BE2C (cell line): ENCODE results near the gene TFPT. TPM values are rescaled to one million over a fixed set of nuclear protein-coding genes. Genes with fewer than 3 reads are reported as not detected.

Experiments used
- DNase-seq: peaks from one replicate; pipeline ENCODE4 v3.0.0-alpha.2; 2020
- H3K27me3 ChIP-seq: fragments of 250-450 bp; sonication (Bioruptor Pico); 2 replicates; pipeline ENCODE4 v1.5.1; 2020; ENCODE audit warnings: mild to moderate bottlenecking
- H3K36me3 ChIP-seq: fragments of 250-450 bp; sonication (Bioruptor Pico); 2 replicates; pipeline ENCODE4 v1.5.1; 2020; ENCODE audit warnings: mild to moderate bottlenecking
- H3K4me1 ChIP-seq: fragments of 250-450 bp; sonication (Bioruptor Pico); 2 replicates; pipeline ENCODE4 v1.5.1; 2020
- H3K4me3 ChIP-seq: 2 replicates; pipeline ENCODE4 v1.5.1; 2011; ENCODE audit warnings: low read depth, low read length
- H3K9me3 ChIP-seq: fragments of 250-450 bp; sonication (Bioruptor Pico); 2 replicates; pipeline ENCODE4 v1.5.1; 2020
- CTCF ChIP-seq: IDR thresholded peaks from 2 replicates; pipeline ENCODE4 v1.5.1; 2012; ENCODE audit warnings: mild to moderate bottlenecking, low read depth, low read length
- polyA plus RNA-seq: library from polyadenylated mRNA; unstranded; fragments of >200 nt; gene quantifications from one replicate; pipeline ENCODE4 v1.2.1, GENCODE V29; 2012; ENCODE audit warnings: low read depth, missing spikeins; ENCODE audit not compliant: insufficient read length, insufficient read depth

The TFPT gene, protein sequence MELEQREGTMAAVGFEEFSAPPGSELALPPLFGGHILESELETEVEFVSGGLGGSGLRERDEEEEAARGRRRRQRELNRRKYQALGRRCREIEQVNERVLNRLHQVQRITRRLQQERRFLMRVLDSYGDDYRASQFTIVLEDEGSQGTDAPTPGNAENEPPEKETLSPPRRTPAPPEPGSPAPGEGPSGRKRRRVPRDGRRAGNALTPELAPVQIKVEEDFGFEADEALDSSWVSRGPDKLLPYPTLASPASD
- polyA plus RNA-seq = 30.7 TPM

DNA sequence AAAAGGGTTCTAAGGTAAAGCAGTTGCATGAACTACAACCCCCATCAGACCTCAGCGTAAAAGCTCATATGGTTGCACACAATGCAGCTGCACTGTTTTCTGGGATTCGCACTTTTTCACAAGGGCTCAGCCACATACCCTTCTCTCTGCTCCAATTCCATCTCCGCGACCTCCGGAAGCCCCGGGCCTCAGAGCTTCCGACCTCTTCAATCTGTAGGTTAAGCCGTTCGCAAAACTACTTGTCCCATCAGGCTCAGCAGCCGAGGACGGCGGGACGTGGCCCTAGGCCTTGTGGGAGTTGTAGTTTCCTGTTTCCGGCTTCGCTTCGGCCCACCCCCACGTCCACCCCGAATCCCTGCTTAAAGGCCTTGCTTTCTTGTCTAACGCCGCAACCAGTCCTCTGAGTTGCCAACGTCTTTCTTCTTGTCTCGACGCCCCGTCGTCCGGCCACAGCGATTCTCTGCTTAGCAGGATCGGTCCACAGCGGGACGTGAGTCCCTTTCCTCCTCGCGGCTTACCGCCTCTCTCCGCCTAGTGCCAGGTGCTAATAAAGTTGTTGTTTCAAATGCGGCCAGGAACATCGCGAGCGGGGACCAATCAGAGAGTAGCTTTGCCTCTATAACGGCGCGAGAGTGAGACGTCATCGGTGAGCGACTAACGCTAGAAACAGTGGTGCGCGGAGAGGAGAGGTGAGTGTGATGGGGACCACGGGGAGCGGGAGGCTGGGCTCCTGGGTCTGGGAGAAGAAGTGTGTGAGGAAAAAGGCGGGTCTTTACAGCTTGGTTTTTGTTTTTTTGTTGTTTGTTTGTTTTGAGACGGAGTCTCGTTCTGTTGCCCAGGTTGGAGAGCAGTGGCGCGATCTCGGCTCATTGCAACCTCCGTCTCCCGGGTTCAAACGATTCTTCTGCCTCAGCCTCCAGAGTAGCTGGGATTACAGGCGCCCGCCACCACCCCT, at the start of gene TFPT, which contains the start of gene PRPF31:
TSS of gene TFPT (minus strand) at position 549 of the 955 bp plus-strand sequence. CDS start at position 161, 388 bp downstream.
TSS of gene PRPF31 (plus strand) at position 646 of the 955 bp plus-strand sequence. CDS start 2,525 bp downstream, outside the sequence.
- no peak for TF ChIP-seq CTCF
- DNase-seq = peak; percentile 94
- no peaks in the 10 kb centered on the region for H3K9me3 ChIP-seq
- no peaks in the 10 kb centered on the region for H3K4me1 ChIP-seq
- peak within 1 kb of the TSS; percentile 89 for H3K4me3 ChIP-seq
- no peaks in the 10 kb centered on the region for H3K27me3 ChIP-seq
- H3K36me3 ChIP-seq = peaks cover 20% of the 10 kb centered on the region

DNA sequence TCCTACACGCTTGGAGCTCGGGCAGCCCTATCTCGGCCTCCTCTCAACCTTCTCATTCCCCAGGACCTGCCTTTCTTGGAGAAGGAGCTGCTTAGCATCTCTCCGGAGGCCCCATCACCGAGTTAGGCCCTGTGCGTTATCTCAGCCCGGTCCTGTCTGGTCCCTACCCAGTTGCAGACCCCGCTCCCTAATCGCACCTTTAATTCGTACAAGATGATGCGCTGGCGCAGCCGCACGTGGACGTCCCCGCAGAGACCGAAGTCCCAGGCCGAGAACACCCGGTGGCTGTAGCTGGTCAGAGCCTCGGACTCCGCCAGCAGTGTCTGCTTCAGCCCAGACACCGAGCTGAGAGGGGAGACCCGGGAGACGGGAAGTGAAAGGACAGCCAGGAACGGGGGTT, 49.8 kb upstream of the TFPT start:
- DNase-seq = no peak
- Histone ChIP-seq H3K9me3 (no peaks in the 10 kb centered on the region), H3K27me3 (no peaks in the 10 kb centered on the region; the same call in 1 of the 2 replicates), H3K4me1 (no peaks in the 10 kb centered on the region), H3K4me3 (no peak overlapping the region), H3K36me3 (no peaks in the 10 kb centered on the region)
- TF ChIP-seq CTCF = no peak

DNA sequence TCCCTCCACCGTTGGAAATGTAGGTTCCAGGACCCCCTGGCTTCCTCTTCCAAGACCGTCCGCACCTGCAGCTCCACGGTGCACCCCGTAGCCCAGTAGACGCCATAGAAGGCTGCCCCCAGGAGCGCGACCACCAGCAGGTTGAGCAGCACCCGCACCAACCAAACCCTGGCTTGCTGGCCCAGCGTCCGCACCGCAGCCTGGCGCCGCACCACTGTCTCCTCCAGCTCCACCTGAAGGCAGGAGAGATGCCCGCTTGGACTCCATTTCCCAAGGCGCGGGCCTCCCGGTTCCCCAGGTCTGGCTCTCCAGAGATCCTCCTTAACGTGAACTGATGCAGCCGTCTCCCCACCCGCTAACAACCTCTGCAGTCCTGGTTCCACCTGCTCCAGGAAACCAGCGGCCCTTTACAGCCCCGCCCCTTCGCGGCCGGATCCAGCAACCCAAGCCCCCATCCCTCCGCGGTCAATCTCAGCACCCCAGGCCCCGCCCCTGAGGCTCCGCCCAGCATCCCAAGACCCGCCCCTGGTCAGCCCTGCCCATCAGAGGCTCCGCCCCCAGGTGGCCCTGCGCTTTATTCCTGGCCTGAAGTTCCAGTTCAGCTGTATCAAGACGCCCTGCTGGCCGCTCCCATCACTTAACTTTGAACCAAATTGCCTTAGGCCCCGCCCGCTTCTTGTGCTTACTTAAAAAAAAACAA, 49.1 kb upstream of the TFPT start:
- Histone ChIP-seq H3K4me3 (no peak overlapping the region), H3K9me3 (no peaks in the 10 kb centered on the region), H3K36me3 (no peaks in the 10 kb centered on the region), H3K27me3 (no peaks in the 10 kb centered on the region; the same call in 1 of the 2 replicates), H3K4me1 (no peaks in the 10 kb centered on the region)
- peak; percentile 42 for DNase-seq
- no peak for TF ChIP-seq CTCF

- Histone ChIP-seq H3K4me3 (no peak overlapping the region), H3K4me1 (no peaks in the 10 kb centered on the region)
These were observed 47.4 kb upstream of the TFPT start for GRCh38 chr19:54162884-54163283.

More at GRCh38 chr19:54162884-54163283, 47.4 kb upstream of the TFPT start:
- no peak for DNase-seq
- Histone ChIP-seq H3K27me3 (no peaks in the 10 kb centered on the region), H3K9me3 (no peaks in the 10 kb centered on the region), H3K36me3 (peaks cover 3% of the 10 kb centered on the region; the same call in 1 of the 2 replicates)
- TF ChIP-seq CTCF = no peak
